SK-N-SH treated with all-trans-retinoic acid at 6 μM for 48 hours (cell line): Measurements from ENCODE around the gene UCN.

ENCODE experiments used
- ATAC-seq: fragments of 200-7000 bp; cut with Tn5 transposase; 3 replicates; pipeline ENCODE4 v1.9.1; 2020; ENCODE audit warnings: mild to moderate bottlenecking, moderate library complexity
- ARNTL ChIP-seq: fragments of 450-650 bp; formaldehyde crosslinking; IDR thresholded peaks from 2 replicates; pipeline ENCODE4 v1.5.0; 2020; ENCODE audit warnings: low read depth, mild to moderate bottlenecking, moderate library complexity, borderline replicate concordance
- BACH2 ChIP-seq: fragments of 250-450 bp; sonication (Bioruptor Pico); IDR thresholded peaks from 2 replicates; pipeline ENCODE4 v1.9.0; 2021; ENCODE audit warnings: mild to moderate bottlenecking, borderline replicate concordance
- CSDC2 ChIP-seq: fragments of 250-450 bp; sonication (Bioruptor Pico); IDR thresholded peaks from 2 replicates; pipeline ENCODE4 v1.5.0; 2020; ENCODE audit warnings: mild to moderate bottlenecking, moderate library complexity
- ESRRG ChIP-seq: fragments of 250-450 bp; sonication (Bioruptor Pico); IDR thresholded peaks from 2 replicates; pipeline ENCODE4 v1.6.1; 2021; ENCODE audit warnings: mild to moderate bottlenecking
- GLIS3 ChIP-seq: fragments of 250-450 bp; sonication (Bioruptor Pico); IDR thresholded peaks from 2 replicates; pipeline ENCODE4 v1.5.0; 2020; ENCODE audit warnings: mild to moderate bottlenecking, moderate library complexity
- ISL1 ChIP-seq: fragments of 250-450 bp; sonication (Bioruptor Pico); IDR thresholded peaks from 2 replicates; pipeline ENCODE4 v2.1.2; 2022; ENCODE audit warnings: mild to moderate bottlenecking, moderate library complexity
- OSR1 ChIP-seq: fragments of 250-450 bp; sonication (Bioruptor Pico); IDR thresholded peaks from 2 replicates; pipeline ENCODE4 v1.8.0; 2022; ENCODE audit warnings: moderate library complexity, mild to moderate bottlenecking, inconsistent platforms
- PPARA ChIP-seq: fragments of 250-450 bp; sonication (Bioruptor Pico); IDR thresholded peaks from 2 replicates; pipeline ENCODE4 v1.5.0; 2020; ENCODE audit warnings: mild to moderate bottlenecking, borderline replicate concordance
- RARB ChIP-seq: fragments of 250-450 bp; sonication (Bioruptor Pico); IDR thresholded peaks from 2 replicates; pipeline ENCODE4 v1.8.0; 2021; ENCODE audit warnings: mild to moderate bottlenecking, moderate library complexity
- SNAI2 ChIP-seq: fragments of 250-450 bp; sonication (Bioruptor Pico); IDR thresholded peaks from 2 replicates; pipeline ENCODE4 v1.5.0; 2020; ENCODE audit warnings: mild to moderate bottlenecking, moderate library complexity
- TCF4 ChIP-seq: fragments of 250-450 bp; sonication (Bioruptor Pico); IDR thresholded peaks from 2 replicates; pipeline ENCODE4 v1.8.0; 2021; ENCODE audit warnings: mild to moderate bottlenecking, moderate library complexity, borderline replicate concordance
- ZC3H10 ChIP-seq: fragments of 250-450 bp; sonication (Bioruptor Pico); IDR thresholded peaks from 2 replicates; pipeline ENCODE4 v1.5.1; 2021; ENCODE audit warnings: mild to moderate bottlenecking, moderate library complexity
- ZFP3 ChIP-seq: fragments of 250-450 bp; sonication (Bioruptor Pico); IDR thresholded peaks from 2 replicates; pipeline ENCODE4 v1.5.0; 2020; ENCODE audit warnings: mild to moderate bottlenecking, moderate library complexity
- ZFP30 ChIP-seq: fragments of 450-650 bp; formaldehyde crosslinking; IDR thresholded peaks from 2 replicates; pipeline ENCODE4 v1.5.0; 2022; ENCODE audit warnings: mild to moderate bottlenecking, moderate library complexity
- ZNF565 ChIP-seq: fragments of 450-650 bp; formaldehyde crosslinking; conservative IDR thresholded peaks from 2 replicates; pipeline ENCODE4 v1.5.0; 2020; ENCODE audit warnings: low read depth, mild to moderate bottlenecking, moderate library complexity
- ZNF70 ChIP-seq: fragments of 450-650 bp; formaldehyde crosslinking; IDR thresholded peaks from 2 replicates; pipeline ENCODE4 v1.5.0; 2020; ENCODE audit warnings: mild to moderate bottlenecking, moderate library complexity
- ZNF8 ChIP-seq: fragments of 450-650 bp; formaldehyde crosslinking; IDR thresholded peaks from 2 replicates; pipeline ENCODE4 v1.5.0; 2020; ENCODE audit warnings: mild to moderate bottlenecking, moderate library complexity
- TF ChIP-seq, protein P1 (sequence below): fragments of 250-450 bp; sonication (Bioruptor Pico); IDR thresholded peaks from 2 replicates; pipeline ENCODE4 v1.8.0; 2020; ENCODE audit warnings: mild to moderate bottlenecking, moderate library complexity, borderline replicate concordance
- TF ChIP-seq, protein P2 (sequence below): fragments of 250-450 bp; sonication (Bioruptor Pico); IDR thresholded peaks from 2 replicates; pipeline ENCODE4 v1.5.1; 2021; ENCODE audit warnings: mild to moderate bottlenecking, moderate library complexity
- TF ChIP-seq, protein P3 (sequence below): fragments of 250-450 bp; sonication (Bioruptor Pico); IDR thresholded peaks from 2 replicates; pipeline ENCODE4 v1.8.0; 2021; ENCODE audit warnings: low read depth, mild to moderate bottlenecking, moderate library complexity, borderline replicate concordance
- TF ChIP-seq, protein P4 (sequence below): fragments of 250-450 bp; sonication (Bioruptor Pico); IDR thresholded peaks from 2 replicates; pipeline ENCODE4 v1.5.1; 2020; ENCODE audit warnings: low read depth, mild to moderate bottlenecking, moderate library complexity

UCN gene

DNA sequence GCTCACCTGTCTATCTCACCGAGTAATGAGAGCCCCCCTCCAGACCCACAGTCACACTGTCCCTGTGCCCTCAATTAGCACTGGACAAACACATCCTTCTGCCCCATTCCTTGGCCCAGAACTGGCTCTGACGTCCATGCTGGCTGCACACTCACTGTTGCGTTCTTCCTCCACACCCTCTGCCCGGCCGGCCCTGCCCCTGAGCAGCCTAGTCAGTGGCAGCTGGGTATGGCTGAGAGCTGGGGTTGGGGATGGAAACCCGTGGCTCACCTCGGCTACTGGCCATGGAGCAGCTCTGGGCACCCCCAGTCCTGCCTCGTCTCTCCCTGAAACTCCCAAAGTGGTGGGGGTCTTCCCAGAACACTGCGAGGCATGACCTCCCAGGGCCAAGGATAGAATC is 6.5 kb upstream of the UCN start (continued):
- TF ChIP-seq, protein P1, sequence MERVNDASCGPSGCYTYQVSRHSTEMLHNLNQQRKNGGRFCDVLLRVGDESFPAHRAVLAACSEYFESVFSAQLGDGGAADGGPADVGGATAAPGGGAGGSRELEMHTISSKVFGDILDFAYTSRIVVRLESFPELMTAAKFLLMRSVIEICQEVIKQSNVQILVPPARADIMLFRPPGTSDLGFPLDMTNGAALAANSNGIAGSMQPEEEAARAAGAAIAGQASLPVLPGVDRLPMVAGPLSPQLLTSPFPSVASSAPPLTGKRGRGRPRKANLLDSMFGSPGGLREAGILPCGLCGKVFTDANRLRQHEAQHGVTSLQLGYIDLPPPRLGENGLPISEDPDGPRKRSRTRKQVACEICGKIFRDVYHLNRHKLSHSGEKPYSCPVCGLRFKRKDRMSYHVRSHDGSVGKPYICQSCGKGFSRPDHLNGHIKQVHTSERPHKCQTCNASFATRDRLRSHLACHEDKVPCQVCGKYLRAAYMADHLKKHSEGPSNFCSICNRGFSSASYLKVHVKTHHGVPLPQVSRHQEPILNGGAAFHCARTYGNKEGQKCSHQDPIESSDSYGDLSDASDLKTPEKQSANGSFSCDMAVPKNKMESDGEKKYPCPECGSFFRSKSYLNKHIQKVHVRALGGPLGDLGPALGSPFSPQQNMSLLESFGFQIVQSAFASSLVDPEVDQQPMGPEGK (CRISPR knock-in tag): no peak
- TF ChIP-seq, protein P2, sequence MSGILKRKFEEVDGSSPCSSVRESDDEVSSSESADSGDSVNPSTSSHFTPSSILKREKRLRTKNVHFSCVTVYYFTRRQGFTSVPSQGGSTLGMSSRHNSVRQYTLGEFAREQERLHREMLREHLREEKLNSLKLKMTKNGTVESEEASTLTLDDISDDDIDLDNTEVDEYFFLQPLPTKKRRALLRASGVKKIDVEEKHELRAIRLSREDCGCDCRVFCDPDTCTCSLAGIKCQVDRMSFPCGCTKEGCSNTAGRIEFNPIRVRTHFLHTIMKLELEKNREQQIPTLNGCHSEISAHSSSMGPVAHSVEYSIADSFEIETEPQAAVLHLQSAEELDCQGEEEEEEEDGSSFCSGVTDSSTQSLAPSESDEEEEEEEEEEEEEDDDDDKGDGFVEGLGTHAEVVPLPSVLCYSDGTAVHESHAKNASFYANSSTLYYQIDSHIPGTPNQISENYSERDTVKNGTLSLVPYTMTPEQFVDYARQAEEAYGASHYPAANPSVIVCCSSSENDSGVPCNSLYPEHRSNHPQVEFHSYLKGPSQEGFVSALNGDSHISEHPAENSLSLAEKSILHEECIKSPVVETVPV: no peak

DNA sequence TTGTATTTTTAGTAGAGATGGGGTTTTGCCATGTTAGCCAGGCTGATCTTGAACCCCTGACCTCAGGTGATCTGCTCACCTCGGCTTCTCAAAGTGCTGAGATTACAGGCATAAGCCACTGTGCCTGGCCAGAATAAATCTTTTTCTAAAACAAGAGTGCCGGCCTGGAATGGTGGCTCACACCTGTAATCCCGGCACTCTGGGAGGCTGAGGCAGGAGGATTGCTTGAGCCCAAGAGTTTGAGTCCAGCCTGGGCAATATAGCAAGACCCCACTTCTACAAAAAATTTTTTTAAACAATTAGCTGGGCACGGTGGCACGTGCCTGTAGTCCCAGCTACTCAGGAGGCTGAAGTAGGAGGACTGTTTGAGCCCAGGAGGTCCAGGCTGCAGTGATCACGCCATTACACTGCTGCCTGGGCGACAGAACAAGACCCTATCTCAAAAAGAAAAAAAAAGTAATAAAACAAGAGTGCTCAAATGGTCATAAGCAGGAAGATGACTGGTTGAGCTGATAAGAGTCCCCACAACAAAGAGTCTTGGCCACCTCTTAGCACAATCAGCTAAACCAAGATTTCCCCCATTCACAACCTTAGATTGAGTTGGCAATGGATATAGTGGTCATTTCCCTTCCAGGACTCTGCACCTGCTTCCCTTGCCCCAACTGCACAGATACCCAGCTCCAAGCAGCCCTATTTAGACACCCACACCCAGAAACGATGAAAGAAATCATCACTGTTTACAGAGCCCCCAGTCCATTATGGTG is 5.8 kb upstream of the UCN start:
- TF ChIP-seq TCF4 (no peak), ESRRG (CRISPR knock-in tag) (no peak), ZNF565 (CRISPR knock-in tag) (no peak), RARB (CRISPR knock-in tag) (no peak), PPARA (no peak), OSR1 (CRISPR knock-in tag) (no peak), SNAI2 (CRISPR knock-in tag) (no peak), ZNF8 (CRISPR knock-in tag) (no peak), ISL1 (CRISPR knock-in tag) (no peak), BACH2 (no peak)
- TF ChIP-seq, protein P1 (CRISPR knock-in tag): no peak
- TF ChIP-seq, protein P3, sequence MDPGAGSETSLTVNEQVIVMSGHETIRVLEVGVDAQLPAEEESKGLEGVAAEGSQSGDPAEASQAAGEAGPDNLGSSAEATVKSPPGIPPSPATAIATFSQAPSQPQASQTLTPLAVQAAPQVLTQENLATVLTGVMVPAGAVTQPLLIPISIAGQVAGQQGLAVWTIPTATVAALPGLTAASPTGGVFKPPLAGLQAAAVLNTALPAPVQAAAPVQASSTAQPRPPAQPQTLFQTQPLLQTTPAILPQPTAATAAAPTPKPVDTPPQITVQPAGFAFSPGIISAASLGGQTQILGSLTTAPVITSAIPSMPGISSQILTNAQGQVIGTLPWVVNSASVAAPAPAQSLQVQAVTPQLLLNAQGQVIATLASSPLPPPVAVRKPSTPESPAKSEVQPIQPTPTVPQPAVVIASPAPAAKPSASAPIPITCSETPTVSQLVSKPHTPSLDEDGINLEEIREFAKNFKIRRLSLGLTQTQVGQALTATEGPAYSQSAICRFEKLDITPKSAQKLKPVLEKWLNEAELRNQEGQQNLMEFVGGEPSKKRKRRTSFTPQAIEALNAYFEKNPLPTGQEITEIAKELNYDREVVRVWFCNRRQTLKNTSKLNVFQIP (CRISPR knock-in tag): no peak
- TF ChIP-seq, protein P4, sequence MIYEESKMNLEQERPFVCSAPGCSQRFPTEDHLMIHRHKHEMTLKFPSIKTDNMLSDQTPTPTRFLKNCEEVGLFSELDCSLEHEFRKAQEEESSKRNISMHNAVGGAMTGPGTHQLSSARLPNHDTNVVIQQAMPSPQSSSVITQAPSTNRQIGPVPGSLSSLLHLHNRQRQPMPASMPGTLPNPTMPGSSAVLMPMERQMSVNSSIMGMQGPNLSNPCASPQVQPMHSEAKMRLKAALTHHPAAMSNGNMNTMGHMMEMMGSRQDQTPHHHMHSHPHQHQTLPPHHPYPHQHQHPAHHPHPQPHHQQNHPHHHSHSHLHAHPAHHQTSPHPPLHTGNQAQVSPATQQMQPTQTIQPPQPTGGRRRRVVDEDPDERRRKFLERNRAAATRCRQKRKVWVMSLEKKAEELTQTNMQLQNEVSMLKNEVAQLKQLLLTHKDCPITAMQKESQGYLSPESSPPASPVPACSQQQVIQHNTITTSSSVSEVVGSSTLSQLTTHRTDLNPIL: no peak
- ATAC-seq: no peak

DNA sequence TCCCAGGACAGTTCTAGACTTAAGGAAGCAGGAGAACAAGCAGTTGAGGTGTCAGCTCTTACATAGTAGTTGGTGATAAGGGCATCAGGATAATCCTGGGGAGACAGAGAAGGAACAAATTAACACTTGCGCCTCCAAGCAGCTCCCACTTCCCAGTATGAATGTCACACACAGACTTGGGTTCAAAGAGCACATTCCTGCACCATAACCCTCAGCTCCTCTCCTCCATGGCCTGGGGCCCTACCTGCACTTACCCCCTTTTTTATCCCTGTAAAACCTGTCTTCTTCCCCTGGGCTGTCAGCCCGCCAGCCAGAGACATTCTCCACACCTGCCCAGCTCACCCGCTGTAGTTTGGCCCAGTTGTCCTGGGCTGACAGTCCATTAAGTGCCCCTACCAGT is 3.9 kb upstream of the UCN start:
- no peak for TF ChIP-seq BACH2
- no peak for TF ChIP-seq ARNTL (CRISPR knock-in tag)
- no peak for TF ChIP-seq SNAI2 (CRISPR knock-in tag)
- no peak for TF ChIP-seq GLIS3
- TF ChIP-seq ZNF70 (CRISPR knock-in tag): no peak
- no peak for TF ChIP-seq ISL1 (CRISPR knock-in tag)
- TF ChIP-seq ZNF8 (CRISPR knock-in tag): no peak
- TF ChIP-seq, protein P1 (CRISPR knock-in tag): no peak
- no peak for TF ChIP-seq RARB (CRISPR knock-in tag)
- TF ChIP-seq PPARA: no peak
- TF ChIP-seq ZC3H10 (CRISPR knock-in tag): no peak
- TF ChIP-seq, protein P4: no peak
- no peak for TF ChIP-seq OSR1 (CRISPR knock-in tag)
- no peak for TF ChIP-seq ZFP3 (CRISPR knock-in tag)
- TF ChIP-seq ESRRG (CRISPR knock-in tag): no peak
- TF ChIP-seq ZFP30 (CRISPR knock-in tag): no peak
- TF ChIP-seq CSDC2 (CRISPR knock-in tag): no peak
- no peak for ATAC-seq
